Left lobe of liver (tissue), 2 donors: ENCODE measurements around the gene ESYT2. TPM values are rescaled to one million over a fixed set of nuclear protein-coding genes. Genes with fewer than 3 reads are reported as not detected.
"Not testable (repeated sequence)": the region's sequence is repeated elsewhere in the genome, so short reads cannot be mapped to it uniquely, and the experiment has no call there.

ENCODE experiments used
- ATAC-seq: fragments of 200-7000 bp; cut with Tn5 transposase; one replicate; pipeline ENCODE4 v1.9.1; 2020; ENCODE audit warnings: mild to moderate bottlenecking, moderate library complexity
- DNase-seq: peaks from one replicate; pipeline ENCODE4 v3.0.0-alpha.2; 2020; ENCODE audit warnings: low spot score
- total RNA-seq: library from RNA; stranded (reverse); gene quantifications from one replicate; pipeline ENCODE4 v1.2.1, GENCODE V29; 2021
- donor health status: DM: no; HTN: no; CAD: no; lungs with moderate emphysema.
- donor health status: DM: no; HTN: yes; CAD: no.

The ESYT2 gene
- total RNA-seq, 1 donor from 2014 or later = 19.6 TPM

GRCh38 chr7:158858592-158859503, 29.5 kb upstream of the ESYT2 start:
- DNase-seq = no peak
- ATAC-seq = no peak

GRCh38 chr7:158856883-158857668, 27.8 kb upstream of the ESYT2 start:
- no peak for ATAC-seq
- DNase-seq = no peak

GRCh38 chr7:158854681-158855081, 25.4 kb upstream of the ESYT2 start:
- ATAC-seq (no peak), DNase-seq (no peak)

GRCh38 chr7:158850545-158851102, 21.3 kb upstream of the ESYT2 start:
- ATAC-seq (no peak), DNase-seq (no peak)

GRCh38 chr7:158849768-158850544, 20.6 kb upstream of the ESYT2 start:
- ATAC-seq (no peak), DNase-seq (no peak)

- ATAC-seq = no peak
- DNase-seq = no peak
Measured at GRCh38 chr7:158849442-158849767, 20.1 kb upstream of the ESYT2 start.

- peak; percentile 67 for ATAC-seq
Measured at GRCh38 chr7:158847451-158847866, 18.1 kb upstream of the ESYT2 start.

GRCh38 chr7:158846304-158846703, 17.0 kb upstream of the ESYT2 start:
- DNase-seq (no peak), ATAC-seq (no peak)

More at GRCh38 chr7:158847451-158847866, 18.1 kb upstream of the ESYT2 start:
- peak; percentile 12 for DNase-seq

- DNase-seq (no peak), ATAC-seq (no peak)
Measured at GRCh38 chr7:158843771-158844170, 14.5 kb upstream of the ESYT2 start.

- no peak for DNase-seq
- ATAC-seq = no peak
Measured at GRCh38 chr7:158842486-158842885, 13.2 kb upstream of the ESYT2 start.

- ATAC-seq (no peak), DNase-seq (no peak)
Measured at GRCh38 chr7:158840604-158841003, 11.3 kb upstream of the ESYT2 start.

GRCh38 chr7:158839177-158839576, 9.9 kb upstream of the ESYT2 start:
- not testable (repeated sequence) for ATAC-seq, DNase-seq

GRCh38 chr7:158837790-158838637, 8.7 kb upstream of the ESYT2 start:
- no peak for DNase-seq
- ATAC-seq = no peak

GRCh38 chr7:158836692-158837091, 7.4 kb upstream of the ESYT2 start:
- DNase-seq = no peak

GRCh38 chr7:158834878-158835784, 5.8 kb upstream of the ESYT2 start:
- ATAC-seq = no peak
- no peak for DNase-seq

More at GRCh38 chr7:158836692-158837091, 7.4 kb upstream of the ESYT2 start:
- ATAC-seq = no peak

- ATAC-seq (no peak), DNase-seq (no peak)
Measured at GRCh38 chr7:158832994-158833393, 3.7 kb upstream of the ESYT2 start.

- no peak for DNase-seq
- no peak for ATAC-seq
Measured at GRCh38 chr7:158831738-158832091, 2.4 kb upstream of the ESYT2 start.

GRCh38 chr7:158830211-158830723, 958 bp upstream of the ESYT2 start:
- DNase-seq (no peak), ATAC-seq (no peak)

GRCh38 chr7:158829021-158829341, 328 bp downstream of the ESYT2 start:
- ATAC-seq (peak; percentile 56), DNase-seq (no peak)
